HS-5 (cell line): ENCODE data around the gene ANKRD13D.
"Not testable (repeated sequence)": the region's sequence is repeated elsewhere in the genome, so short reads cannot be mapped to it uniquely, and the experiment has no call there.

Experiments used
- DNase-seq: peaks from one replicate; pipeline ENCODE4 v3.0.0-alpha.2; 2012; ENCODE audit warnings: low read depth

Gene ANKRD13D

DNA sequence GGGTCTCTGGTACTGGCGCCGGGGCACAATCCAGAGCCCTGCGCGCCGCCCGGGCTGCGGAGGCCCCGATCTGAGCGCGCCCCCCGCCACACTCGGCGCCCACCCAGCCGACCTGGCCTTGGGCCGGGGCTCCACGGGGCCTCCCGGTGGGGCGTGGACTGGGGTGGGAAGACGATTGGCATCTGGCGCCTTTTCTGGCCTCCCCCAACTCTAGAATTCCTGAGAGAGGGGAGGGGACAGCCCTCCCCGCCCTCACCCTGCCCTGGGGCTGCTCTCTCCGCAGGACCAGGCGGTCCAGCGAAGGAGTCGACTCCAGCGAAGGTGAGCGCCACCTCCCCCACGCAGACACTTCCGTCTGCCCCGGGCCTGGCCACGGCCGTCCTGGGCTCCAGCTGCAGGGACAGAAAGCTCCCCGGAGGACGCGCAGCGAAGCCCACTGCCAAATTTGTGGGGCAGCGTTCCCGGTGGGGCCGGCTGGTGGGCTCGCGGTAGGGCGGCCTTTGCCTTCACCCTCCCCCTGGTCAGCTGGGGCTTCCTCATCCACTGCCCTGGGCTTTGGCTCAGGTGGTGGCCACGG lies 14.8 kb downstream of the ANKRD13D start:
- no peak for DNase-seq

DNA sequence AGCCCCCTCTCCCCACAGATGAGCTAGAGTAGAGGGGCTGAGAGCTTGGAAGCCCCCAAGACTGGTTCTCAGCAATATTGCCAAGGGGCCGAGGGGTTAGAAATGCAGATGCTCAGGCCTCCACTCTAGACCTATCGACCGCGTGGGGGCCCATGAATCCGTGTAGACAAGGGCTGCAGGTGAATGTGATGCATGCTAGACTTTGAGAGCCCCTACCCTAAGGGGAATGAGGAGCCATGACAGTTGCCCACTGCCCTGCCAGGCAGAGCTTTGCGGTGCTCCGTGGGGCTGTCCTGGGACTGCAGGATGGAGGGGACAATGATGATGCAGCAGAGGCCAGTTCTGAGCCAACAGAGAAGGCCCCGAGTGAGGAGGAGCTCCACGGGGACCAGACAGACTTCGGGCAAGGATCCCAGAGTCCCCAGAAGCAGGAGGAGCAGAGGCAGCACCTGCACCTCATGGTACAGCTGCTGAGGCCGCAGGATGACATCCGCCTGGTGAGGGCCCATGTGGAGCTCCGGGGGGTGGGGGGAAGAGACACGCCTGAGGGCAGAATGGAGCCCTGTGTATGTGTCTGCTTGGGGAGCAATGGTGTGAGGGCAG lies 15.5 kb downstream of the ANKRD13D start:
- DNase-seq = no peak

DNA sequence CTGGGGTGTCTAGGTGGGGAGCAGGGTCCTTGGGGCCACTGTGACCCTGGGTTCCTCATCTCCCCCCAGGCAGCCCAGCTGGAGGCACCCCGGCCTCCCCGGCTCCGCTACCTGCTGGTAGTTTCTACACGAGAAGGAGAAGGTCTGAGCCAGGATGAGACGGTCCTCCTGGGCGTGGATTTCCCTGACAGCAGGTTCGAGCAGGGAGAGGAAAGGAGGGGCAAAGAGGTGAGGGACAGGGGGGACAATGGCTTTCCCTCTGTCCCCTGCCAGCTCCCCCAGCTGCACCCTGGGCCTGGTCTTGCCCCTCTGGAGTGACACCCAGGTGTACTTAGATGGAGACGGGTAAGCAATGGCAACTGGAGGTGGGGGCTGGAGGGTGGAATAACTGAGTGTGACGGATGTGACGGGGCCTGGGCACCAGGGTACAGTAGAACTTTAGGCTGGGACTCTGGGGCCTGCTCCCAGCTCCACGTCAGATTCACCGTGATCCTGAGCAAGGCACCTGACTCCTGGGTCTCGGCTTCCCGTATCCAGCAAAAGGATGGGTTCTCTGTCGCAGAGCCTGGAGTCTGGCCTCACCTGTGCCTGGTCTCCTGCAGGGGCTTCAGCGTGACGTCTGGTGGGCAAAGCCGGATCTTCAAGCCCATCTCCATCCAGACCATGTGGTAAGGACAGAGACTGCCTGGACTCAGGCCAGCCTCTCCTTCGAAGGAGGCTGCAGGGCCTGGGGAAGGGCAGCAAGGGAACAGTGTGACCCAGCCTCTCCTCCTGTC lies 17.9 kb downstream of the ANKRD13D start:
- no peak for DNase-seq

DNA sequence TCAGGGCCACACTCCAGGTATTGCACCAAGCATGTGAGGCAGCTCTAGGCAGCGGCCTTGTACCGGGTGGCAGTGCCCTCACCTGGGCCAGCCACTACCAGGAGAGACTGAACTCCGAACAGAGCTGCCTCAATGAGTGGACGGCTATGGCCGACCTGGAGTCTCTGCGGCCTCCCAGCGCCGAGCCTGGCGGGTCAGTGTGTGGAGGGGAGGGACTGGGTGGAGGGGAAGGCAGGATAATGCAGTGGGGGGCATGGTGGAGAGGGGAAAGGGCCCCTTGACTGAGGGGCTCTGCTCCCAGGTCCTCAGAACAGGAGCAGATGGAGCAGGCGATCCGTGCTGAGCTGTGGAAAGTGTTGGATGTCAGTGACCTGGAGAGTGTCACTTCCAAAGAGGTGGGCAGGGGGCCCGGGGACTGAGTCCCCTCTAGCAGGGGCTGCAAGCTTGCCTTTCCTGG lies 18.5 kb downstream of the ANKRD13D start:
- DNase-seq = no peak

DNA sequence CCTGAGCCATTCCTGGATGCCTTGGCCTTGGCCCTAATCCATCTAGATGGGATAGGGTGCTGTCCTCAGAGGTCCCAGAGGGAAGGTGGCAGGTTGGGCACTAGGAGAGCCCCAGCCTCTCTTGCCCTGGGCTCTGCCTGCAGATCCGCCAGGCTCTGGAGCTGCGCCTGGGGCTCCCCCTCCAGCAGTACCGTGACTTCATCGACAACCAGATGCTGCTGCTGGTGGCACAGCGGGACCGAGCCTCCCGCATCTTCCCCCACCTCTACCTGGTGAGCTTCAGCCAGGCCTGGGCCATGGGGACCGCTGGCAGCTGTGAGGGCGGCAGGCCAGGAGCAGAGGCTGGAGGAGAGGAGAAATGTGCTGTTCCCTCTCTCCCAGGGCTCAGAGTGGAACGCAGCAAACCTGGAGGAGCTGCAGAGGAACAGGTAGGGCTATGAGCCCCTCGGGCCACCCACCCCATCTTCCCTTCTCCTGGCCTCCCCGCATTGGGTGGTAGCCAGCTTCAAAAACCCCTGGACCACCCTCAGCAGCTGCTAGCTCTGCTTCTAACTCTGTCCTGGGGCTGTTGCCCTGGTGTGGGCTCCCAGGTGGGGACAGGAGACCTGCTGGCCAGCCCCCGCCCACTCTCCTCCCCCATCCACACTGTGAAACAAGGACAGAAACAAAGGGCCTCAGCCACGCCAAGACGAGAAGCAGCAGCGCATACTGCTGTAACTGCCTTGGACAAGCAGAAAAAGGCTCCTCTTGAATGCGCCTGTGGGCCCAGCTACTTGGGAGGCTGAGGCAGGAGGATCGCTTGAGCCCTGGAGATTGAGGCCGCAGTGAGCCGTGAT lies 19.1 kb downstream of the ANKRD13D start:
- no peak for DNase-seq

DNA sequence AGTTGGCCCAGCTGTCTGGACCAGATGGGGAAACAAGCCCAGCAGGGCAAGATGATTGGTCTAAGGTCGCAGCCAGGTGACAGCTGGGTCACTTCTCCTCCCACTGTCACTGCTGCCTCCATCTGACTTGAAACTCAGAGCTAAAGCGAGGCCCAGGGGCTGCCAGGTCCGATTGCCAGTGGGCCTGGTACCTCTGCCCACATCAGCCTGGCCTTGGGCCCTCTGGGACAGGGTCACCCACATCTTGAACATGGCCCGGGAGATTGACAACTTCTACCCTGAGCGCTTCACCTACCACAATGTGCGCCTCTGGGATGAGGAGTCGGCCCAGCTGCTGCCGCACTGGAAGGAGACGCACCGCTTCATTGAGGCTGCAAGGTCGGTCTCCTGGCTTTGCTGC lies 20.1 kb downstream of the ANKRD13D start:
- DNase-seq = no peak

DNA sequence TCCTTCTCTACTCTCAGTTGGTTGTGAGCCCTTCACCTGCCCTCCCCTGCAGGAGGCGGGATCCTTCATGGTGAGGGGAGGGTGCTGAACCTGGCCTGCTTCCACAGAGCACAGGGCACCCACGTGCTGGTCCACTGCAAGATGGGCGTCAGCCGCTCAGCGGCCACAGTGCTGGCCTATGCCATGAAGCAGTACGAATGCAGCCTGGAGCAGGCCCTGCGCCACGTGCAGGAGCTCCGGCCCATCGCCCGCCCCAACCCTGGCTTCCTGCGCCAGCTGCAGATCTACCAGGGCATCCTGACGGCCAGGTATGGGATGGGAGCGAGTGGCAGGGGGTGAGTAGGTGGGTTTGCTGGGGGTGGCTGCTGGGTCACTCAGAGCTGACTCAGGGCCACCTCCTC lies 20.6 kb downstream of the ANKRD13D start:
- DNase-seq = no peak

DNA sequence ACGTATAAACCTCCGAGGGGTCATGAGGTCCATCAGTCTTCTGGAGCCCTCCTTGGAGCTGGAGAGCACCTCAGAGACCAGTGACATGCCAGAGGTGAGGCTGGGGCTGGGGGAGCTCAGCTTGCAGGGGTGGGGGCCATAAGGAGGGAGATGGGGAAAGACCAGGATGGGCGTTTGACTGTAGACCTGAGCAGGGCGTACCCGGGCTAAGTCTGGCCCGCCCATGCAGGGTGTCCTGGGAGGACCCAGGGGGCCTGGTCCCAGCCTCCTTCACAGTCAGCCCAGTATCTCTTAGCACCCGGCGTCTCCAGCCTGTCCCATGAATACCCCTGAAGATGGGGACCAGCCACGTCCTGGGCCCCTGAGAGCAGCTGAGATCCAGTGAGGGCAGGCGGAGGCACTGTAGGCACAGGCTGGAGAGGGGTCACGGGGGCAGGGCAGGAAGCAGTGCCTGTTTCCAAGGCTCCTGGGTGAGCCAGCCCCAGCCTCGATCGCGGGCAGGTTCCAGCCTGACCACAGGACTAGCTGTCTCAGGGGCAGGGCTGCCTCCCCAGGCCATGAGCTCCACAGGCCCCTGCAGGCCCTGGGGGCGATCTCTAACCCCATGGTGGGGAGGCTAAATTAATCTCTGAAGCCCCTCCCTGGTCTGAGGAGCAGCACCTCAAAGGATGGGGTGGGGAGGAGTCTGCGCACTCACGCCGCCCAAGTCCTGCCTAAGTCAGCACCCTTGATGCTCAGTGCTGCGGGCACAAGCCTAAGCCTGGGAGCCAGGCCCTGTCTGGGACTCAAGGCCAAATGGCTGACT lies 21.3 kb downstream of the ANKRD13D start:
- no peak for DNase-seq

DNA sequence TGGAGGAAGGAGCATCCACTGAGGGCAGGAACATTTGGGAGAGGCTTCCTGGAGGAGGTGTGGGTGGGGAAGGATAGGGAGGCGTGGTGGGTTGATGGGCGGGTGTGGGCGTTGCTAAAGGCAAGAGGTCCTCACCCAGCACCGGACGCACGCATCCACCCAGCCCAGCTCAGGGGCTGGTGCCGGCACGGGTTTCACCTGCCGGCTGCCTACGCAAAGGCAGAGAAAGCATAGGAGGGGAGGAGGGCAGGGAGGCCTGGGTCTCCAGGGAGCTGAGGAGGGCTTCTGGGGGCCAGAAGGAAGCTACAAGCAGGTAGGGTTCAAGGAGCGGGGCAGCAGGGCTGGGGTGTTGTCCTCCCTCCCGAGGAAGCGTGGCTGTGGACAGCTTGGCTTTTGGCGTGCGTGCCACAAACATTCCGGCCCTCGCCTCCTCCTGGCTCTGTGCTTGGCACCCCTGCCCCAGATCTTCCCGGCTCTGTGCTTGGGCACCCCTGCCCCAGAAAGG lies 22.0 kb downstream of the ANKRD13D start:
- DNase-seq = no peak

DNA sequence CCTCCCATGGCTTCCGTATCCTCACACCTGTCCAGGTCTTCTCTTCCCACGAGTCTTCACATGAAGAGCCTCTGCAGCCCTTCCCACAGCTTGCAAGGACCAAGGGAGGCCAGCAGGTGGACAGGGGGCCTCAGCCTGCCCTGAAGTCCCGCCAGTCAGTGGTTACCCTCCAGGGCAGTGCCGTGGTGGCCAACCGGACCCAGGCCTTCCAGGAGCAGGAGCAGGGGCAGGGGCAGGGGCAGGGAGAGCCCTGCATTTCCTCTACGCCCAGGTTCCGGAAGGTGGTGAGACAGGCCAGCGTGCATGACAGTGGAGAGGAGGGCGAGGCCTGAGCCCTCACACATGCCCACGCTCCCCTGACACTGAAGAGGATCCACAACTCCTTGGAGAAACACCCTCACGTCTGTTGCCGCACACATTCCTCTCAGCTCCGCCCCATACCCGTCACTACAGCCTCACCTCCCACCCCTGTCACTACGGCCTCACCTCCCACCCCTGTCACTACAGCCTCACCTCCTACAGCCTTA lies 22.5 kb downstream of the ANKRD13D start:
- DNase-seq = no peak

DNA sequence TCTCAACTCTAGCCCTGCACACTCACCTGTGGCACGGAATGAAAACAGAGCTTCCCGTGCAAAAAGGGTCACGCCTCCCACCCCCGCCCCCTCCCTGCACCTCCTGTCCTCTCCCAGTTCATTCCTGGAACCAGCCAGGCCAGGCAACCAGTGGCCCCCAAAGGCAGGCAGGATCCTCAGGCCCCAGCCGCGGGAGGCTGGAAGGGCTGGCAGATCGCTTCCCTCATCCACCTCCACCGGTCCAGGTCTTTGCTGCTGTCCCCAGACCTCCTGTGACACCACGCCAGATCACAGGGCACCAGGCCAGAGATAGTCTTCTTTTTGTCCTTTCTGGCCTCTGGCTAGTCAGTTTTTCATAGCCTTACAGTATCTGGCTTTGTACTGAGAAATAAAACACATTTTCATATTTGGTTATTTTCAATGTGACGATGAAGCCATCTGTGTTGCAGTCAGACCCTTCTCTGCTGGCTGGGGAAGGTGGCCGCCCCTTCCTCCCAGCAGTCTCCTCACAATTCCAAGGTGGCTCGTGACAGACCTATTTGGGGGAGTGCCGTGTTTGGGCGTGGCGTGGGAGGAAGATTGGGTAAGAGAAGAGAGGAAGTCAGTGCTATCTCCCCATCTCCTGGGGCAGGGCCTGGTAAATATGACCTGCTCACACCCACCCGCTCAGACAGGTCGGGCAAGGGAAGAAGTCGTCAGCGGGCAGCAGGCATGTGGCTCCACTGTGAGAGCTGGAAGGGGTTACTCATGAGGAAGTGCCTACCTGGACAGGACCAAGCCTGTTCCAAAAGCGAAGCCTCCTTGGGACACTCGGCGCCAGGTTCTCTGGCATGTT lies 23.3 kb downstream of the ANKRD13D start:
- no peak for DNase-seq

DNA sequence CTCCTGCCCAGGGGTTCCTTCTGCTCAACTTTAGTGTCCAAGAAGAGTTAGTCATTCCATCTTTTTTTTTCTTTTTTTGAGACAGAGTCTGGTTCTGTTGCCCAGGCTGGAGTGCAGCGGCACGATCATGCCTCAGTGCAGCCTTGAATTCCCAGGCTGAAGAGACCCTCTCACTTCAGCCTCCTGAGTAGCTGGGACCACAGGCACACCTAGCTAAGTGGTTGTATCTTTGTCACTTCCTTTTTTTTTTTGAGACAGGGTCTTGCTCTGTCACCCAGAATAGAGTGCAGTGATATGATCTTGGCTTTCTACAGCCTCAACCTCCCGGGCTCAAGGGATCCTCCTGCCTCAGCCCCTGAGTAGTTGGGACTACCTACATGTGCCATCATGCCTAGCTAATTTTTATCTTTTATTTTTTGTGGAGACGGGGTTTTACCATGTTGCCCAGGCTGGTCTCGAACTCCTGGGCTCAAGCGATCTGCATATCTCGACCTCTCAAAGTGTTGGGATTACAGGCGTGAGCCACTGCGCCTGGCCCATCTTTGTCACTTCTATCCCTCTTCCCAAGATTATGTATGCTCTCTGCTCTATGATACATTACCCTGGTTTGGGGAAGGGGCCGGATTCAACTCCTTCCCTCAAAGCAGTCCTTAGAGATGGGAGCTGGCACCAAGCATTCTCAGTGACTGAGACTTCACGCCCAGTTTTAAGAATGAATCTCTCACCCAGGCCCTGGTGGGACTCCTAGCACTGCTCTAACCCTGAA lies 24.2 kb downstream of the ANKRD13D start:
- DNase-seq = no peak

DNA sequence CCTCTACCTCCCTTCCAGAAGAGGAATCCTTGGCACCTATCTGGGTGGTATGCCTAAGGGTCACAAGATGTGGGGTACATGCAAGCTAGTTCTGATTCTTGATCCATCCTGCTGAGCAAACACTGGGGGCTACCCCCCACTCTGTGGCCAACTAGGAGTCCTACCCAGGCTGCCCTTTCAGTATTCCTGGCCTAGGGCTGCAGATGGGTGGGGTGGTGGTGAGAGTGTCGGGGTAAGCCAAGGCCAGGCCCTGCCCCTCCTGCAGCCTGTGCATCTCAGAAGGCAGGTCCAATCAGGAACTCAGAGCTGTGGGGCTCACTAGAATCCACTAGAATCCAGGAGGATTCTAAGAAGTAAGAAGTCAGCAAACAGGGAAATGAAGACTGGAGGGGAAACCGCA lies 25.1 kb downstream of the ANKRD13D start:
- no peak for DNase-seq

DNA sequence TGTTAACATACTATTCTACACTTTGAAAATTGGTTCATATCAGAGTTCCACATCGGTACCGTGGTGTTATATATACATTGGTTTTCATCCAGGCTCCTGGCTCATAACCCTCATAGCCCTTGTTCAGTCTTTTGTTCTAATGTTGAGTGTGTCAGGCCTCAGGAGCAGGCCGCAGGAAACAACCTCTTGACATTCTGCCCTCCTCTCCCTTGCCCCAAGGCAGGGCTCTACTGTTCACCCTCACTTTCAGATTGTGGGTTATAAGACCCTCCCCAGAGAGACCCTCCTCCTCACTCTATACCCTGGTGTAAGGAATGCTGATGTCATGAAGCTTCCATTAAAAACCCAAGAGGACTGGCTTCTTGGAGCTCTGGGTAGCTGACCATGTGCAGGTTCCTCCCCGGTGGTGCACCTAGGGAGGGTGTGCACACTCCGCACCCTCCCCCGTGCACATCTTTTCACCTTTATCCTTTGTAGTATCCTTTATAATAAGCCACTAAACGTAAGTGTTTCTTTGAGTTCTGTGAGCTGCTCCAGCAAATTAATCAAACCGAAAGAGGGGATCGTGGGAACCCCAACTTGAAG lies 26.3 kb downstream of the ANKRD13D start:
- no peak for DNase-seq

DNA sequence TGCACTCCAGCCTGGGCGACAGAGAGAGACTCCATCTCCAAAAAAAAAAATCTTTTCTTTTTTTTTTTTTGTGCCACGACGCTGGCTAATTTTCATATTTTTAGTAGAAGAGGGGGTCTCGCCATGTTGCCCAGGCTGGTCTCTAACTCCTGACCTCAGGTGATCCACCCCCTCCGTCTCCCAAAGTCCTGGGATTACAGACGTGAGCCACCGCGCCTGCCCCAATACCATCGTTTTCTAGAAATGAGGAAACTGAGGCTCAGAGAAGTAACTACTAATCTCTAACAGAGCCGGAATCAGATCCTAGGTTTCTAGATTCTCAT lies 27.7 kb downstream of the ANKRD13D start:
- DNase-seq = no peak

DNA sequence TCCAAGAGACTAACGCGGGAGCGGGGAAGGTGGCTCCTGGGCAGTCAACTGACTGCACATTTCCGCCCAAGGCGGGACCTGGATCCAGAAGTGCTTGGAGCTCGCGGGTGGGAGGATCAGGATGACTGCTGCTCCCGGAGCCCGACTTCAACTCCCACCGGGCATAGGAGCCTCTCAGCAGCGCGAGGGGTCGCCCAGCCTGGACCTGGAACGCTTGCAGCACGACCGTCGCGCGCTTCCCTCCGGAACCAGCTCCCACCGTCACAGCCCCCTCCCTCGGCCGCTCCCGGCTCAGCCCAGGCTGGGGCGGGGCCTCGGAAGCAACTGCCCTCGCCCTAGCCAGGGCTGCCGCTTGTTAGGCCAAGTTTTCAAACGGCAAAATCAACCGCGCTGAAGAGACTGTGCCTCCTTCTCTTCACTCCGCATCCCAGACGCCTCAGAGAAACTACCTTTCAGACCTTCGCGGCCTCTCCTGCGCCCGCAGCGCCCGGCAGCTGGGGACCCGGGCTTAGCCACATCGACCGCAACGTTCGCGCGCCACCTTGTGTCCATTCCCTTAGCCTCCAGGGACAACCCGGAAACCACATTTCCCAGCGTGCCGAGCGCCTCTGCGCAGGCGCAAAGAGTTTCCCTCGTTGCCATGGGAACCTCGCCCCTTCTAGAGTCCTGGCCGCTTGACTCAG lies 28.2 kb downstream of the ANKRD13D start:
- DNase-seq = peak; percentile 89

DNA sequence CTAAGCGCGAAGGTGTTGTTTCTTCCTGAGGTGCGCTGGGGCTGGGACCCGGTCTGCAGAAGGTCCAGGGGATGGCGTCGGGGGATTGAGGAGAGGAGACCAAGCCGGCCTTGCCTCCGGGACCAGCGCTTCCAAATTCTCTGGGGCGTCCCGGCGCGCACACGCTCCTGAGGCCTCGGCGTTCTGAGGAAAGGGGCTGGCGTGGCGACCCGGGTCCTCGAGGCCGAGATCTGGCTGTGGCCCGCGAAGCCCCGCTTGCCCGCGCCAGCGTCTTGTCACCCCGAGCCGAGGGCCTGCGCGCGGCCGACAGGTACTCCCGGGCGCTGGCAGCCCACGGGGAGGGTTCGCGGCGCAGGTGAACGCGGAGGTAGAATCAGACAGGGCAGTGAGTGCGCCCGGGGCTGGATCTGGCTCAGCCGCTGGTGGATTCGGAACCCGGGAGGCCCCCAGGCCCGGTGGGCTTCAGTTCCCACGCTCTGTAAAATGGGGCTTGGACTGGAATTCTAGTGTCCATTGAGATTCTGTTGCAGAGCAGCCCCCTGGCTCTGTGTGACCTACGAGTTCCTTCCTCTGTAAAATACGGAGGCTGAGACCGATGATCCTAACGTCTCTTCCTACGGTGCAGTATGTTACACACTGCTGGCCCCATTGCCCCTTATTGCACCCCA lies 28.9 kb downstream of the ANKRD13D start:
- DNase-seq = no peak

DNA sequence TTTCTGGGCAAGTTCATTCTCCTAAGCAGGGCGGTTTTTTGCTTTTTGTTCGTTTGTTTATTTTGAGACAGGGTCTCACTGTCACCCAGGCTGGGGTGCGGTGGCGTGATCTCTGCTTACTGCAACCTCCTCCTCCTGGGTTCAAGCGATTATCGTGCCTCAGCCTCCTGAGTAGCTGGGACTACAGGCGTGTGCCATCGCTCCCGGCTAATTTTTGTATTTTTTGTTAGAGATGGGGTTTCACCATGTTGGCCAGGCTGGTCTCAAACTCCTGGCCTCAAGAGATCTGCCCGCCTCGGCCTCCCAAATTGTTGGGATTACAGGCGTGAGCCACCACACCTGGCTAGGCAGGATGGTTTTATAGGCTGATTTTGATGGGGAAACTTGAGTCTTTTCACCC lies 29.8 kb downstream of the ANKRD13D start:
- not testable (repeated sequence) for DNase-seq
